SK-N-MC (cell line): ENCODE results near the gene ACAP2.

Source experiments
- EZH2 ChIP-seq: fragments of 200-600 bp; sonication (generic); IDR thresholded peaks from one replicate; pipeline ENCODE4 v1.6.1; 2017; ENCODE audit warnings: antibody characterized with exemption
- FOXP2 ChIP-seq: optimal IDR thresholded peaks from 2 replicates; pipeline ENCODE3; 2011; ENCODE audit warnings: mild to moderate bottlenecking, moderate library complexity; ENCODE audit not compliant: insufficient read depth; ENCODE audit errors: extremely low read length, control extremely low read depth
- POLR2AphosphoS5 ChIP-seq: IDR thresholded peaks from 2 replicates; pipeline ENCODE4 v1.6.1; 2012; ENCODE audit warnings: mild to moderate bottlenecking, low read depth, low read length, borderline replicate concordance

- TF ChIP-seq POLR2AphosphoS5 (no peak), EZH2 (no peak), FOXP2 (no peak)
Observed at GRCh38 chr3:195274259-195274966, 168.4 kb downstream of the ACAP2 start.
